ENCODE measurements around the gene PRSS21.

PRSS21 gene

DNA sequence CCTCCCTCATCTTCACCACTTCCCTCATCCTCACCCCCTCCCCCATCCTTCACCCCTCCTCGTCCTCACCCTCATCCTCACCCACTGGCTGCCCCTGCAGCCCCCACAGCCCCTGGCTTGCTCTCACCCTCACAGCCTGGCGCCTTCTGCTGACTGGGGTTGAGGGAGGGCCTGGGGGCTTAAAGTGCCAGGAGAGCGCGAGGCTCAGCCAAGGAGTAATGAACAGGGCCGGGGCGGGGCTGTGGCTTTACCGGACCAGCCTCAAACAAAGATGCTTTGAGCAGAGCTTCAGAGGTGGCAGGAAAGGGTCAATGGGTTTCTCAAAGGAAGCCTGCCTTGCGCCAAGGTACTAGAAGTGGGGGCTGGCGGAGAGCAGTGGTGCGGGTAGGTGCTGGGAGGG, 29.6 kb upstream of the PRSS21 start, which contains the start of gene PRSS33:
Gene PRSS33, minus strand, starts transcription at position 155 of the 400 bp plus-strand sequence. CDS start 1,013 bp downstream, outside the sequence.
- Mint-ChIP-seq H3K4me3 (peak within 1 kb of the TSS; percentile 71), H3K9me3 (no peaks in the 10 kb centered on the region), H3K27ac (no peak within 1 kb of the TSS)

DNA sequence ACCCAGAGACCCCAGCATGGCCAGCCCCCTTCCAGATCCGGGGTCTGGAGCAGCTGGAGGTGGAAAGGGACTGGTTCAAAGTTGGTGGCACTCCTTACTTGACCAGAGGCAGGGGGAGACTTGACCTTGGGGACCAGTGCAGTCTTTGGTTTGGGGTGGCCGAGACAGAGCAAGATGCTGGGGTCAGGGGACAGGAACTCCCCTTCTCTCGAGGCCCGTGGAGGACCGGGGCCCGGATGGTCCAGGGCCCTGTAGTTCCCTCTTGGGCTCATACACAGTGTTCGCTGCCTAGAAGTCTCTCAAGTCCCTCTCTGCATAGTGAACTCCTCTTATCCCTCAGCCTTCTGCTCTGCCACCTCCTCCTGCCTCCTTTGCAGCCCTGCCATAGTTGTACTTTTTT, 29.1 kb upstream of the PRSS21 start:
- no peak overlapping the region for H3K27ac Mint-ChIP-seq

More for the DNA sequence above, 29.6 kb upstream of the PRSS21 start, which contains the start of gene PRSS33:
- peaks cover 7% of the 10 kb centered on the region for H3K4me1 Mint-ChIP-seq (ENCODE audit: low read depth)
- H3K27me3 Mint-ChIP-seq = peaks cover 11% of the 10 kb centered on the region
- no peaks in the 10 kb centered on the region for H3K36me3 Mint-ChIP-seq (ENCODE audit: low read depth)

DNA sequence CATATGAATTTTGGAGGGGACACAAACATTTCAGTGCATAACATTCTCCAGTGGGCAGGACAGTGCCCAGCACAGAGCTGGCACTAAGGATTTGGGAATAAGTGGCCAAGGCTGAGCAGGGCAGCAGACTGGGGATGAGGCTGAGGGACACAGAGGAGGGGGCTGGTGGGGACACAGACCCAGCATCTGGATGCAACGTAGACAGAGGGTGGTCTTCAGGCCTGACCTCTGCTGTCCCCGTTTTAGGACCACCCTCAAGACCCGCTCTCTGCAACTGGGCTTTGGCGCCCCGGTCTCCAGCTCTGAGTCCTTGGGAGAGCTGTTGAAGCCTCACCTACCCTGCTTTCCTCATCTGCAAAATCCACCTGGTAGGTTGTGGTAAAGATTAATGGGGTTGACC, 26.4 kb upstream of the PRSS21 start:
- Mint-ChIP-seq H3K27me3 (peaks cover 17% of the 10 kb centered on the region), H3K4me3 (no peak overlapping the region), H3K27ac (no peak overlapping the region), H3K9me3 (no peaks in the 10 kb centered on the region), H3K4me1 (ENCODE audit: low read depth) (peaks cover 4% of the 10 kb centered on the region), H3K36me3 (ENCODE audit: low read depth) (no peaks in the 10 kb centered on the region)

More for the DNA sequence above, 29.1 kb upstream of the PRSS21 start:
- Mint-ChIP-seq H3K27me3 (peaks cover 13% of the 10 kb centered on the region), H3K9me3 (no peaks in the 10 kb centered on the region), H3K36me3 (ENCODE audit: low read depth) (no peaks in the 10 kb centered on the region), H3K4me3 (no peak overlapping the region), H3K4me1 (ENCODE audit: low read depth) (peaks cover 7% of the 10 kb centered on the region)

DNA sequence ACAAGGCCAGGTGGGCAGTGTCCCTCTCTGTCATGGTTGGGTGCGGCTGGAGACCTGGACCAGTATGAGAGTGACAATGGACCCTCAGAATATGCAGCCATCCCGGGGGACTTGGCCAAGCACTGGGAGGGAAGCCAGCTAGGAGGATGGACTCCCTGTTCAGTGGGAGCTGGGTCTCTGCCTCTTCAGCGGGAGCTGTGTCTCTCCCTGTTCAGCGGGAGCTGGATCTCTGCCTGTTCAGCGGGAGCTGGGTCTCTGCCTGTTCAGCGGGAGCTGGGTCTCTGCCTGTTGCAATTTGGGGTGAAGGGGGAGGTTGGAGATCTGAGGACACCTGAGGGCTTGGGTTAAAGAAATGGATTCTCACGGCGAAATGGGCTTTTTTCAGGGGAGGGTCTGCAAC, 25.9 kb upstream of the PRSS21 start:
- Mint-ChIP-seq H3K4me3 (no peak overlapping the region), H3K36me3 (ENCODE audit: low read depth) (no peaks in the 10 kb centered on the region), H3K27me3 (peaks cover 17% of the 10 kb centered on the region), H3K4me1 (ENCODE audit: low read depth) (peaks cover 1% of the 10 kb centered on the region), H3K9me3 (no peaks in the 10 kb centered on the region), H3K27ac (no peak overlapping the region)

DNA sequence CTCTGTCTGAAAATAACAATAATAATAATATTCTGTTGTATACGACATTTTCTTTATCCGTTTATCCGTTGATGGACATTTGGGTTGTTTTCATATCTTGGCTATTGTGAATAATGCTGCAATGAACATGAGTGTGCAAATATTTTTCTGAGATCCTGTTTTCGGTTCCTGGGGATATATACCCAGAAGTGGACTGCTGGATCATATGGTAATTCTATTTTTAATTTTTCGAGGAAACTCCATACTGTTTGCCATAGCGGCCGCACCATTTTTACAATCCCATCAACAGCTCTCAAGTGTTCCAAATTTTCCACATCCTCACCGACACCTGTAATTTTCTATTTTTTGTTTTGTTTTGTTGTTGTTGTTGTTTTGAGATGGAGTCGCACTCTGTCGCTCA, 24.1 kb upstream of the PRSS21 start:
- H3K9me3 Mint-ChIP-seq = no peaks in the 10 kb centered on the region
- H3K27ac Mint-ChIP-seq = no peak overlapping the region
- no peaks in the 10 kb centered on the region for H3K36me3 Mint-ChIP-seq (ENCODE audit: low read depth)
- peaks cover 17% of the 10 kb centered on the region for H3K27me3 Mint-ChIP-seq
- H3K4me1 Mint-ChIP-seq (ENCODE audit: low read depth) = no peaks in the 10 kb centered on the region
- no peak overlapping the region for H3K4me3 Mint-ChIP-seq

DNA sequence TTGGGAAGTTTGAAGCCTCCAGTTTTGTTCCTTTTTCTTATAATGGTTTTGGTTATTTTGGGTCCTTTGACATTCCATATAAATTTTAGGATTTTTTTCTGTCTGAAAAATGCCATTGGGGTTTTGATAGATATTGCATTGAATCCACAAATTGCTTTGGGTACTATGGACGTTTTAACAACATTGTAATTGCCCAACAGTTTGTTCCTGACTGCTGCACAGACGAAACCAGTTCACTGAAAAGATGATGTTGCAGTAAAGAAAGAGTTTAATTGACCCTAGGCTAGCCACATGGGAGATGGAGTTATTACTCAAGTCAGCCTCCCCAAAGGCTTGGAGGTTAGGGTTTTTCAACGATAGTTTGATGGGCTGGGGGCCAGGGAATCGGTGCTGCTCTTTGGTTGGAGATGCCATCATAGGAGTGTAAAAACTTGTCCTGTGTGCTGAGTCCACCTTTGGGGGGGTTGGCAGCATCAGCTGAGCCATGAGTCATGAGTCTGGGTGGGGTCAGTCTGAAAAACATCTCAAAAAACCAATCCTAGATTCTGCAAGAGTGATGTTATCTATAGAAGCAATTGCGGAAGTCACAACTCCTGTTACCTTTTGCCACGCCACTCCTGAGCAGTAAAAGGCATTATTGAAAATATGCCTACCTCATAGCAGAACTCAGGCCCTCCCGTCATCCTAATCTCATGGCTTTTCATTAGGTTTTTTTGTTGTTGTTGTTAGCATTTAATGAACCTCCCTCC, 21.5 kb upstream of the PRSS21 start:
- Mint-ChIP-seq H3K4me3 (no peak overlapping the region), H3K27ac (no peak overlapping the region), H3K27me3 (peaks cover 10% of the 10 kb centered on the region), H3K36me3 (ENCODE audit: low read depth) (no peaks in the 10 kb centered on the region), H3K4me1 (ENCODE audit: low read depth) (no peaks in the 10 kb centered on the region), H3K9me3 (no peaks in the 10 kb centered on the region)

DNA sequence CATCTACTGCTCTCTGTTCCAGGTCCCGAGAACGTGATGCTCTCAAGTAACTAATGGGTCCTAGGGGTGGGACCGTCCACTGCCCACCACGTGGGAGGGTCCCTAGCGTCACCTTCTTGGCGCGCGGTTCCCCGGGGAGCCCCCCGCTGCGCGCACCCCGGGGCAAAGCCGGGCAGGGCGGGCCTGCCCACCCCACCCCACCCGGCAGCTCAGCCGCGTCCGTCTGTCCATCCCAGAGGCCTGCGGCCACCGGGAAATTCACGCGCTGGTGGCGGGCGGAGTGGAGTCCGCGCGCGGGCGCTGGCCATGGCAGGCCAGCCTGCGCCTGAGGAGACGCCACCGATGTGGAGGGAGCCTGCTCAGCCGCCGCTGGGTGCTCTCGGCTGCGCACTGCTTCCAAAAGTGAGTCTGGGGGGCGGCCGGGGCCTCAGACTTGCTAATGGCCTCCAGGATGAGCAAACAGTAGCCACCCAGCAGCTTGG, 18.3 kb upstream of the PRSS21 start:
- H3K27ac Mint-ChIP-seq = no peak overlapping the region
- H3K4me1 Mint-ChIP-seq (ENCODE audit: low read depth) = no peaks in the 10 kb centered on the region
- peaks cover 2% of the 10 kb centered on the region for H3K27me3 Mint-ChIP-seq
- peaks cover 3% of the 10 kb centered on the region for H3K9me3 Mint-ChIP-seq
- peaks cover 2% of the 10 kb centered on the region for H3K36me3 Mint-ChIP-seq (ENCODE audit: low read depth)
- H3K4me3 Mint-ChIP-seq = no peak overlapping the region

DNA sequence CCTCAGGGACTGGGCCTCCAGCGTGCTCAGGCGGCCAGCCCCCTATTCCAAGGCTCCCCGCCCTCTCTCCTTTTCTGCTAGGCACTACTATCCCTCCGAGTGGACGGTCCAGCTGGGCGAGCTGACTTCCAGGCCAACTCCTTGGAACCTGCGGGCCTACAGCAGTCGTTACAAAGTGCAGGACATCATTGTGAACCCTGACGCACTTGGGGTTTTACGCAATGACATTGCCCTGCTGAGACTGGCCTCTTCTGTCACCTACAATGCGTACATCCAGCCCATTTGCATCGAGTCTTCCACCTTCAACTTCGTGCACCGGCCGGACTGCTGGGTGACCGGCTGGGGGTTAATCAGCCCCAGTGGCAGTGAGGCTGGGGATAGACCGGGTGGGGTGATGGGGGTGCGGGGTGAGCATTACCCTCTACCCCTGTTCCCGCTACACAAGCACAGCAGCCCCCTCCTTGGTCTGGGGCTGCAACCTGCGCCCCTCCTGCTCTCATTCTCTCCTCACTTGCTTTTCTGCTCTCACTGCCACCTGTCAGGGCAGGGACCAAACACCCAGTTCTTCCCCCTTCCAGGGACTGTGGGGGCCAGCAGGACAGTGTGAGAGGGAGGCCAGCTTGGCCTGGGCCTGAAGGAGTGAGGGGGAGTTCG, 17.7 kb upstream of the PRSS21 start:
- no peak overlapping the region for H3K27ac Mint-ChIP-seq
- peaks cover 6% of the 10 kb centered on the region for H3K9me3 Mint-ChIP-seq
- H3K4me3 Mint-ChIP-seq = no peak overlapping the region
- H3K4me1 Mint-ChIP-seq (ENCODE audit: low read depth) = no peaks in the 10 kb centered on the region
- peaks cover 4% of the 10 kb centered on the region for H3K27me3 Mint-ChIP-seq
- H3K36me3 Mint-ChIP-seq (ENCODE audit: low read depth) = peaks cover 4% of the 10 kb centered on the region

DNA sequence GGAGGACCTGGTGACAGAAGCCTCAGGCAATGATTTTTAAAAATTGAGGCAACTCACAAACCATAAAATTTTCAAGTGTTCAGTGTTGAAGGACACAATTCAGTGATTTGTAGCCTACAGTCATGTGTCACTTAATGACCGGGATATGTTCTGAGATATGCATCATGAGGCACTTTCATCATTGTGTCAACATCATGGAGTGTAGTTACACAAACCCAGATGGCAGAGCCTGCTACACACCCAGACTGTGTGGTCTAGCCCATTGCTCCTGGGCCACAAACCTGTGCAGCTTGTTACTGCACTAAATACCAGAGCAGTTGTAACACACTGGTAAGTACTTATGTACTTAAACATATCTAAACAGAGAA, 17.2 kb upstream of the PRSS21 start:
- Mint-ChIP-seq H3K27me3 (peaks cover 4% of the 10 kb centered on the region), H3K4me3 (no peak overlapping the region), H3K4me1 (ENCODE audit: low read depth) (no peaks in the 10 kb centered on the region), H3K27ac (no peak overlapping the region), H3K36me3 (ENCODE audit: low read depth) (peaks cover 4% of the 10 kb centered on the region), H3K9me3 (peaks cover 6% of the 10 kb centered on the region)

DNA sequence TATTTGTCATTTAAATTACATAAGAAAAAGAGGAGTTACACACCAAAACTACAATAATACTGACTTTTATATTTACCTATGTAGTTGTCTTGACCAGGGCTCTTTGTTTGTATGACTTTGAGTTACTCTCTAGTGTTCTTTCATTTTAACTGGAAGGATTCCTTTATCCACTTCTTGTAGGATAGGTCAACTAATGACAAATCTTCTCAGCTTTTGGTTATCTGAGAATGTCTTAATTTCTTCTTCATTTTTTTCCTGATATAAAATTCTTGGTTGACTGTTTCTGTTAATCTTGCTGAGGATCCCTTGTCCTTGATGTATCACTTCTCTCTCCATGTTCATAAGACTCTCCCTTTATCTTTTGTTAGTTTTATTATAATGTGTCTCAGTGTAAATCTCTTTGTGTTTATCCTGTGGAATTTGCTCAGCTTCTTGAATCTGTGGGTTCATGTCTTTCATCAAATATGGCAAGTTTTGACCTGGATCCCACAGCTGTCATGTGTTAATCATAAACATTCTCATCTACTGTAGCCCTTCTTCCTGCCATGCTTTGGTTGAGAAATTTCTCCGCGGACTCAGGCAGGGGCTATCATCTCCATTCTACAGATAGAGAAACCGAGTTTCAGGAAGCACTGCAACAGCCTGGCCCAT, 13.4 kb upstream of the PRSS21 start:
- H3K4me1 Mint-ChIP-seq (ENCODE audit: low read depth) = no peaks in the 10 kb centered on the region
- peaks cover 6% of the 10 kb centered on the region for H3K9me3 Mint-ChIP-seq
- H3K4me3 Mint-ChIP-seq = no peak overlapping the region
- no peak overlapping the region for H3K27ac Mint-ChIP-seq
- H3K27me3 Mint-ChIP-seq = peaks cover 12% of the 10 kb centered on the region
- H3K36me3 Mint-ChIP-seq (ENCODE audit: low read depth) = peaks cover 4% of the 10 kb centered on the region

DNA sequence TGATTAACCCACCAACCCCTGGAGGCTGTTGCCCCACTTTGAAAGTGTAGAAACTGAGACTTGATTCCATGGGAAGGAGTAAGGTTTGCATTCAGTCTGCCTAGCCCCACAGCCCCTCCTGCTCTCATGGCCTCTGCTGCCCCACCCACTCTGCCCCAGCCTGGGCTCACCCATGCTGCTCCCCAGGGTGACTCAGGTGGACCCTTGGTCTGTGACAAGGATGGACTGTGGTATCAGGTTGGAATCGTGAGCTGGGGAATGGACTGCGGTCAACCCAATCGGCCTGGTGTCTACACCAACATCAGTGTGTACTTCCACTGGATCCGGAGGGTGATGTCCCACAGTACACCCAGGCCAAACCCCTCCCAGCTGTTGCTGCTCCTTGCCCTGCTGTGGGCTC, 12.3 kb upstream of the PRSS21 start:
- no peak overlapping the region for H3K27ac Mint-ChIP-seq
- H3K4me3 Mint-ChIP-seq = no peak overlapping the region
- peaks cover 16% of the 10 kb centered on the region for H3K27me3 Mint-ChIP-seq
- peaks cover 4% of the 10 kb centered on the region for H3K36me3 Mint-ChIP-seq (ENCODE audit: low read depth)
- no peaks in the 10 kb centered on the region for H3K4me1 Mint-ChIP-seq (ENCODE audit: low read depth)
- peaks cover 6% of the 10 kb centered on the region for H3K9me3 Mint-ChIP-seq

DNA sequence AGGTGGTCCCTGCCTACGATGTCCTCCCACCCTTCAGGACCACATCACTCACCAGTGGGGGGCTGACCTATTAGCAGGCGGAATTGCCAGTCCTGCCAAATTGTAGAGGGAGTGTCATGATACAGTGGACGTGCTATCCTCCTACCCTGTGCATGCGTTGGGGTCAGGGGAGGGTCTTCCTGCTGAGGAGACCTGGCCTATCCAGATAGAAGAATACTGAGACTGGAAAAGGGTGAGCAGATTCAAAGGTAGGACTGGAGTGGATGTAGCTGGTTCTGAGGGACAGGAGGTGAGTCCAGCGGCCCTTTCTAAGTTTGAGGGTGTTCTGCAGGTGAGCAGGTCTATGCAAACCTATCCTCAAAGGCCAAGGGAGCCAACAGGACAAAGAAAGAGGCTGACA, 10.8 kb upstream of the PRSS21 start:
- H3K4me3 Mint-ChIP-seq = no peak overlapping the region
- no peak overlapping the region for H3K27ac Mint-ChIP-seq
- H3K27me3 Mint-ChIP-seq = peaks cover 19% of the 10 kb centered on the region
- H3K36me3 Mint-ChIP-seq (ENCODE audit: low read depth) = peaks cover 4% of the 10 kb centered on the region
- peaks cover 6% of the 10 kb centered on the region for H3K9me3 Mint-ChIP-seq
- H3K4me1 Mint-ChIP-seq (ENCODE audit: low read depth) = no peaks in the 10 kb centered on the region

DNA sequence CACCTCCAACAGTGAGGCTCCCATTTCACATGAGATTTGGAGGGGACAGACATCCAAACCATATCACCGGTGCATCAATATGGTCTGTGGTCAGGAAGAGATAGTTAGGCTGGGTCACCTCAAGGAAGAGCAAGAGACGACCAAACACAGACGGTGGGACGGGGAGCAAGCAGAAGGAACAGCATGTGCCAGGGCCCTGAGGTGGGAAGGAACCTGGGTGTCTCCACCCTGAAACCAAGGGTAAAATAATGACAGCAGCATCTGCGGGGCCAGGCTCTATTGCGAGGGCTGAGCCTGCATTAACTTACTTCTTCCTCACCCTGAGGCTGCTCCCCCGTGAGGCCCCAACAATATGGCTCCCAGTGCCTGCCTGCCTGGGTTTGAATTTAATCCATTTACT, 8.9 kb upstream of the PRSS21 start:
- no peak overlapping the region for H3K4me3 Mint-ChIP-seq
- peaks cover 4% of the 10 kb centered on the region for H3K36me3 Mint-ChIP-seq (ENCODE audit: low read depth)
- H3K27me3 Mint-ChIP-seq = peaks cover 19% of the 10 kb centered on the region
- H3K27ac Mint-ChIP-seq = no peak overlapping the region
- no peaks in the 10 kb centered on the region for H3K4me1 Mint-ChIP-seq (ENCODE audit: low read depth)
- peaks cover 6% of the 10 kb centered on the region for H3K9me3 Mint-ChIP-seq

DNA sequence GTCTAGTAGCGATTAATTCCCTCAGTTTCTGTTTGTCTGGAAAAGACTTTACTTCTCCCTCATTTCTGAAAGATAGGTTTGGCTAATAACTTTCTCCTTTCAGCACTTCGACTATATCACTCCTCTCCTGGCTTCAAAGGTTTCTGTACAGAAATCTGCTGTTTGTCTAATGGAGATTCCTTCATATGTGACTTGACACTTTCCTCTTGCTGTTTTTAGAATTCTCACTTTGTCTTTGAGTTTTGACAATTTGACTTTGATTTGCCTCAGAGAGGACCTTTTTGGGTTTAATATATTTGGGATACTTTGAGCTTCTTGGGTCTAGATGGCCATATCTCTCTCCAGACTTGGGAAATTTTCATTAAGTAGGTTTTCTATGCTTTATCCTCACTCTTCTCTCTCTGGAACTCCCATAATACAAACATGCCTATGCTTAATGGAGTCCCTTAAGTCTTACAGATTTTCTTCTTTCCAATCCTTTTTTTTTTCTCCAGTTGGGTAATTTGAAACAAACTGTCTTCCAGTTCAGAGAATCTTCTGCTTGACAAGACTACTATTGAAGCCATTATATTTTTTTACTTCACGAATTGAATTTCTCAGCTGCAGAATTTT, 7.8 kb upstream of the PRSS21 start:
- no peaks in the 10 kb centered on the region for H3K36me3 Mint-ChIP-seq (ENCODE audit: low read depth)
- H3K27me3 Mint-ChIP-seq = peaks cover 15% of the 10 kb centered on the region
- H3K27ac Mint-ChIP-seq = no peak overlapping the region
- no peak overlapping the region for H3K4me3 Mint-ChIP-seq
- H3K4me1 Mint-ChIP-seq (ENCODE audit: low read depth) = no peaks in the 10 kb centered on the region
- no peaks in the 10 kb centered on the region for H3K9me3 Mint-ChIP-seq

DNA sequence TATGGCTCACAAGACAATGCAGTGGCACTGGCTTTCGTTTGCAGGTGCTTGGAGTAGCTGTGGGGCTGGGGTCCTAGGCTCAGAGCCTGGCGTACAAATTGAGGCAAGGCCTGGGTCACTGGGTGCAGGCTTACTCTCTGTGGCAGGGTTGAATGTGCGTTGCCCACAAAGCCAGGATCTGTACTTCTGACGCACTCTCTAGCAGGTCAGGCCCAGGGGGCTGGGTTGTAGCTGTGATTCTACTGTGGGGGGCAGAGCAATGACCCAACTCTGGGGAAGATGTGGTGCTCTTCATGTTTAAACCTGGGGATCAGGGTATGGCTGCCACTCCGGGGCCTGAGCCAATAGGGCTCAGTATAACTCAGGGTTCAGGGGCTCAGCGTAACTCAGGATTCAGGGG, 6.4 kb upstream of the PRSS21 start:
- Mint-ChIP-seq H3K27ac (no peak overlapping the region), H3K4me1 (ENCODE audit: low read depth) (no peaks in the 10 kb centered on the region), H3K9me3 (no peaks in the 10 kb centered on the region), H3K36me3 (ENCODE audit: low read depth) (no peaks in the 10 kb centered on the region), H3K4me3 (no peak overlapping the region), H3K27me3 (peaks cover 11% of the 10 kb centered on the region)
